Smooth muscle cell (in vitro differentiated cells): ENCODE results near the gene BRK1. TPM values are rescaled to one million over a fixed set of nuclear protein-coding genes. Genes with fewer than 3 reads are reported as not detected.
A peak's percentile ranks its signal among the peaks of the same experiment; 100 is the strongest.
"Not testable (repeated sequence)": the region's sequence is repeated elsewhere in the genome, so short reads cannot be mapped to it uniquely, and the experiment has no call there.

Source experiments
- DNase-seq: peaks from one replicate; lab custom pipeline; 2025; ENCODE audit not compliant: unreplicated experiment; lab: John Stamatoyannopoulos, UW
- H2AFZ ChIP-seq: fragments of 200-600 bp; sonication (generic); 2 replicates; pipeline ENCODE4 v1.6.0; 2016; ENCODE audit warnings: antibody characterized with exemption, low read depth, mild to moderate bottlenecking
- H3F3A ChIP-seq: fragments of 200-600 bp; sonication (generic); 2 replicates; pipeline ENCODE4 v1.6.0; 2017; ENCODE audit warnings: antibody characterized with exemption, low read depth
- H3K27ac ChIP-seq: fragments of 200-600 bp; sonication (generic); 2 replicates; pipeline ENCODE4 v1.5.1; 2016; ENCODE audit warnings: low read depth, mild to moderate bottlenecking
- H3K27me3 ChIP-seq: fragments of 200-600 bp; sonication (generic); 2 replicates; pipeline ENCODE4 v1.6.1; 2016; ENCODE audit warnings: low read depth, mild to moderate bottlenecking
- H3K36me3 ChIP-seq: fragments of 200-600 bp; sonication (generic); 2 replicates; pipeline ENCODE4 v1.5.1; 2016; ENCODE audit warnings: low read depth
- H3K4me1 ChIP-seq: fragments of 200-600 bp; sonication (generic); 2 replicates; pipeline ENCODE4 v1.5.1; 2016; ENCODE audit warnings: low read depth
- H3K4me2 ChIP-seq: fragments of 200-600 bp; sonication (generic); 2 replicates; pipeline ENCODE4 v1.6.0; 2016; ENCODE audit warnings: mild to moderate bottlenecking
- H3K4me3 ChIP-seq: fragments of 200-600 bp; sonication (generic); 2 replicates; pipeline ENCODE4 v1.5.1; 2016; ENCODE audit warnings: mild to moderate bottlenecking
- H3K79me2 ChIP-seq: fragments of 200-600 bp; sonication (generic); 2 replicates; pipeline ENCODE4 v1.6.0; 2016; ENCODE audit warnings: low read depth, mild to moderate bottlenecking
- H3K9ac ChIP-seq: fragments of 200-600 bp; sonication (generic); 2 replicates; pipeline ENCODE4 v1.6.0; 2016; ENCODE audit warnings: low read depth
- H3K9me3 ChIP-seq: fragments of 200-600 bp; sonication (generic); replicated peaks from 2 replicates; pipeline ENCODE4 v1.5.1; 2016; ENCODE audit warnings: low read depth
- H4K20me1 ChIP-seq: fragments of 200-600 bp; sonication (generic); 2 replicates; pipeline ENCODE4 v1.6.0; 2016; ENCODE audit warnings: low read depth
- WGBS: methylation state at CpG from one replicate; pipeline ENCODE4 v1.1.7; 2016; ENCODE audit warnings: low lambda C conversion rate; 5-methylcytosine and 5-hydroxymethylcytosine counted together
- polyA plus RNA-seq: library from polyadenylated mRNA; unstranded; fragments of >200 nt; fragmentation: Nextera tagmentation; extraction: Ambion mirVana; gene quantifications from 2 replicates; pipeline ENCODE4 v1.2.1, GENCODE V29; 2016
- total RNA-seq: library from RNA; depleted of rRNA; stranded (reverse); fragments of >200 nt; gene quantifications from 2 replicates; pipeline ENCODE4 v1.2.3, GENCODE V29; 2014
- TF ChIP-seq, protein P1 (sequence below): fragments of 200-600 bp; sonication (generic); IDR thresholded peaks from 2 replicates; pipeline ENCODE4 v1.5.1; 2017; ENCODE audit warnings: borderline replicate concordance, mild to moderate bottlenecking, antibody characterized with exemption; ENCODE audit not compliant: insufficient read depth, poor library complexity, severe bottlenecking

The BRK1 gene
- total and polyA plus RNA-seq, 2 experiments from 2014 or later, result 117 to 228 TPM

DNA sequence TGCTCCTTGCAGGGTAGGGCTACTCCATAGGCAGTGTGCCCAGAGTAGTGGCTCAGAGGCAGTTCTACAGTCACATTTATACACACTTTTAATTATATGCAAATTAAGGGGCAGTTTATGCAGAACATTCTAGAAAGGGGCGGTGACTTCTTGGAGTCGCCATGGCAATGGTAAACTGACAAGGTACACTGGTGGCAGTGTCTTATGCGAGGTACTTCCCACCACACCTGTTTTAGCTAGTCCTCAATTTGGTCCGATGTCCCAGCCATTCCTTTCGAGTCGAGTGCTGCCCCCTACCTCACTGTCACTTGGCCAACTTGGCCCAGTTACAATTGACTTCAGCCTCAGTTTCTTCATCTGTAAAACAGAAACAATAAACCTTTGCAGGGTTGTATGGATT, 45.5 kb downstream of the BRK1 start:
- H3K9ac ChIP-seq, result no peak overlapping the region
- no peaks in the 10 kb centered on the region for H4K20me1 ChIP-seq
- no peaks in the 10 kb centered on the region for H3K79me2 ChIP-seq
- DNase-seq, result no peak
- H3K4me3 ChIP-seq, result no peak overlapping the region
- H3K9me3 ChIP-seq, result no peaks in the 10 kb centered on the region
- TF ChIP-seq, protein P1, sequence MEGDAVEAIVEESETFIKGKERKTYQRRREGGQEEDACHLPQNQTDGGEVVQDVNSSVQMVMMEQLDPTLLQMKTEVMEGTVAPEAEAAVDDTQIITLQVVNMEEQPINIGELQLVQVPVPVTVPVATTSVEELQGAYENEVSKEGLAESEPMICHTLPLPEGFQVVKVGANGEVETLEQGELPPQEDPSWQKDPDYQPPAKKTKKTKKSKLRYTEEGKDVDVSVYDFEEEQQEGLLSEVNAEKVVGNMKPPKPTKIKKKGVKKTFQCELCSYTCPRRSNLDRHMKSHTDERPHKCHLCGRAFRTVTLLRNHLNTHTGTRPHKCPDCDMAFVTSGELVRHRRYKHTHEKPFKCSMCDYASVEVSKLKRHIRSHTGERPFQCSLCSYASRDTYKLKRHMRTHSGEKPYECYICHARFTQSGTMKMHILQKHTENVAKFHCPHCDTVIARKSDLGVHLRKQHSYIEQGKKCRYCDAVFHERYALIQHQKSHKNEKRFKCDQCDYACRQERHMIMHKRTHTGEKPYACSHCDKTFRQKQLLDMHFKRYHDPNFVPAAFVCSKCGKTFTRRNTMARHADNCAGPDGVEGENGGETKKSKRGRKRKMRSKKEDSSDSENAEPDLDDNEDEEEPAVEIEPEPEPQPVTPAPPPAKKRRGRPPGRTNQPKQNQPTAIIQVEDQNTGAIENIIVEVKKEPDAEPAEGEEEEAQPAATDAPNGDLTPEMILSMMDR, result no peak
- H3K27me3 ChIP-seq, result no peaks in the 10 kb centered on the region
- H2AFZ ChIP-seq, result no peak overlapping the region
- H3K4me2 ChIP-seq, result no peak overlapping the region
- no peak overlapping the region for H3K27ac ChIP-seq
- H3K4me1 ChIP-seq, result no peaks in the 10 kb centered on the region
- WGBS, result 77% methylated on average over 6 of the region's 6 CpGs
- H3F3A ChIP-seq, result peaks cover 1% of the 10 kb centered on the region
- no peaks in the 10 kb centered on the region for H3K36me3 ChIP-seq

DNA sequence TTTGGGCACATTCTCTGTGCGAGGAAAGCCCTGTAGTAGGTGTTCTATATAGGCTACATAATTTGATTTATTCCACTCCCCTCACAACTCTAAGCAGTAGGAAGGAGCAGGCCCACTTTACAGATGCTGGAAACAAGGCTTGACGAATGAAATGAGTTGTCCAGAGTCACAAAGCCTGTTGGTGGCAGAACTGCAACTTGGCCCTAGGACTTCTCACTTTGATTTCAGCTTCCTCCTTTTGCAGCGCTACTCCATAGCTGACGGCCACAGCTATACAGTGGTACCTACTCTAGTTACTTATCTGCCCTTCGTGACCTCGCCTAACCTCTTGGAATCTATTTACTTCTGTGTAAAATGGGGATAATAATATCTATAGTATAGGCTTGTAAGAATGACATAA, 46.7 kb downstream of the BRK1 start:
- Histone ChIP-seq H3K27ac (no peak overlapping the region), H3K79me2 (no peaks in the 10 kb centered on the region), H3K27me3 (no peaks in the 10 kb centered on the region), H4K20me1 (no peaks in the 10 kb centered on the region), H3K9ac (no peak overlapping the region), H3K9me3 (no peaks in the 10 kb centered on the region), H3K36me3 (no peaks in the 10 kb centered on the region), H3K4me2 (no peak overlapping the region), H2AFZ (no peak overlapping the region), H3K4me3 (no peak overlapping the region), H3K4me1 (no peaks in the 10 kb centered on the region), H3F3A (peaks cover 4% of the 10 kb centered on the region)
- DNase-seq, result no peak
- TF ChIP-seq, protein P1, result no peak
- 91% methylated on average over 6 of the region's 6 CpGs for WGBS

DNA sequence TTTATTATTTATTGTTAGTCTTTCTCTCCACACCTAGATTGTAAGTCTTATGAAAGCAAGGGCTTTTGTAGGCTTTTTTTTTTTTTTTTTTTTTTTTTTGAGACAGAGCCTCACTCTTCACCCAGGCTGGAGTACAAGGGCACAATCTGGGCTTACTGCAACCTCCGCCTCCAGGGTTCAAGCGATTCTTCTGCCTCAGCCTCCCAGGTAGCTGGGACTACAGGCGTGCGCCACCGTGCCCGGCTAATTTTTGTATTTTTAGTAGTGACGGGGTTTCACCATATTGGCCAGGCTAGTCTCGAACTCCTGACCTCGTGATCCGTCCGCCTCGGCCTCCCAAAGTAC, 48.7 kb downstream of the BRK1 start:
- 78% methylated on average over 12 of the region's 12 CpGs for WGBS
- H3K79me2 ChIP-seq, H3K36me3 ChIP-seq, H3K27me3 ChIP-seq, H3K9me3 ChIP-seq, H3K4me1 ChIP-seq, H3F3A ChIP-seq, H3K27ac ChIP-seq, H4K20me1 ChIP-seq, H3K9ac ChIP-seq, DNase-seq: not testable (repeated sequence)
- peak overlapping the region; percentile 95 for H2AFZ ChIP-seq
- peak overlapping the region; percentile 69 for H3K4me3 ChIP-seq
- peak overlapping the region; percentile 95 for H3K4me2 ChIP-seq

DNA sequence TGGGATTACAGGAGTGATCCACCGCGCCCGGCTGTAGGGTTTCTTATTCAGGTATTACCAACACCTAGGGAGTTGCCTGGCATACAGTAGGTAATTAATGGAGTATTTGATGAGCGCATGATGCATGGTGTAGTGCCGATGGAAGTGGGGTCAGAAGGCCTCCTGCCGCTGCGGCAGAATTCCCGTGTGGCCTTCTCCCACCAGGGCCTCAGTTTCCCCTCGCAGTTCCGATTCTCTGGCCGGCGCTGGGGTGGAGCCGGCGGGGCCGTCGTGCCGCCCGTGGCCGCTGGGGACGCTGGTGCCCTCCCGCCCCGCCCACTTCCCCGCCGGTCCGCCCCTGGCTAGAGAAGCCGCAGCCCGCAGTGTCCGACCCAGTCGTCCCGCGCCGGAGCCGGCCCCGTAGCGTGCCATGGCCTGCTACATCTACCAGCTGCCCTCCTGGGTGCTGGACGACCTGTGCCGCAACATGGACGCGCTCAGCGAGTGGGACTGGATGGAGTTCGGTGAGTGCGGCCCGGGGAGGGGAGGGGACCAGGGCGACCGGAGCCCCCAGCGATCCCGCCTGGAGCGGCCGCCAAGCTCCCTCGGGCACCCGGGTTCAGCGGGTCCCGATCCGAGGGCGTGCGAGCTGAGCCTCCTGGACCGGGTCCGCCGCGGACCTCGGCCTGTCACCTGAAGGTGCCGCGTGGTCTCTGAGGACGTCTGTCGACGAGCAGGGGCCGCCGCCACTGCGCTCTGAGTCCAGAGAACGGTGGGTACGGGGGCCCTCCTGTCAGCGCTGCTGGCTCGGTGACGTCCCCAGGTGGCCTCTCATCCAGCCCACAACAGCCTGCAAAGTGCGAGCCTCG, 49.3 kb downstream of the BRK1 start, which contains the start of gene IRAK2:
IRAK2 (plus strand) TSS at position 374 of the 848 bp plus-strand sequence; CDS start at position 410, 36 bp downstream.
- WGBS, result 7% methylated on average over 57 of the region's 76 CpGs
- Histone ChIP-seq H3K9me3 (no peaks in the 10 kb centered on the region), H3K4me1 (no peaks in the 10 kb centered on the region), H3K27ac (no peak within 1 kb of the TSS), H3K4me2 (peak within 1 kb of the TSS; percentile 95), H3K4me3 (peak within 1 kb of the TSS; percentile 69), H3F3A (peaks cover 4% of the 10 kb centered on the region), H3K27me3 (no peaks in the 10 kb centered on the region), H3K9ac (peak within 1 kb of the TSS; percentile 68), H3K36me3 (no peaks in the 10 kb centered on the region), H2AFZ (peak within 1 kb of the TSS; percentile 95), H4K20me1 (no peaks in the 10 kb centered on the region), H3K79me2 (no peaks in the 10 kb centered on the region)
- DNase-seq, result peak; percentile 39
- TF ChIP-seq, protein P1, result peak; percentile 64
